DMS79 (cell line): ENCODE results near the gene DARS2.
"Not testable (repeated sequence)": the region's sequence is repeated elsewhere in the genome, so short reads cannot be mapped to it uniquely, and the experiment has no call there.

ENCODE experiments used
- DNase-seq: peaks from one replicate; lab custom pipeline; 2025; lab: John Stamatoyannopoulos, UW

The DARS2 gene

GRCh38 chr1:173824315-173825081 lies at the start of gene DARS2, which contains the start of gene CENPL:
Gene DARS2 (plus strand): TSS chr1:173824673. CDS start chr1:173825230, 557 bp downstream.
Gene CENPL (minus strand): TSS chr1:173824883. CDS start chr1:173811299, 13,584 bp downstream.
- DNase-seq, result peak; percentile 98

- no peak for DNase-seq
These were observed 48.8 kb upstream of the DARS2 start for GRCh38 chr1:173775578-173776226.

GRCh38 chr1:173779936-173780335 lies 44.5 kb upstream of the DARS2 start:
- DNase-seq, result no peak

GRCh38 chr1:173784997-173785396 lies 39.5 kb upstream of the DARS2 start:
- DNase-seq, result no peak

GRCh38 chr1:173789841-173790240 lies 34.6 kb upstream of the DARS2 start:
- DNase-seq, result no peak

- no peak for DNase-seq
These were observed 26.4 kb upstream of the DARS2 start for GRCh38 chr1:173798078-173798477.

GRCh38 chr1:173799995-173800394 lies 24.5 kb upstream of the DARS2 start:
- DNase-seq, result not testable (repeated sequence)

GRCh38 chr1:173802961-173803360 lies 21.5 kb upstream of the DARS2 start:
- no peak for DNase-seq

- not testable (repeated sequence) for DNase-seq
These were observed 10.8 kb upstream of the DARS2 start for GRCh38 chr1:173813654-173814053.

GRCh38 chr1:173818459-173818858 lies 6.0 kb upstream of the DARS2 start:
- DNase-seq, result no peak

- DNase-seq, result no peak
These were observed 2.8 kb upstream of the DARS2 start for GRCh38 chr1:173821680-173822079.

GRCh38 chr1:173823781-173824314 lies 625 bp upstream of the DARS2 start:
- peak; percentile 72 for DNase-seq

- DNase-seq, result no peak
These were observed 3.1 kb downstream of the DARS2 start for GRCh38 chr1:173827611-173828010.

- DNase-seq, result no peak
These were observed 8.3 kb downstream of the DARS2 start for GRCh38 chr1:173832748-173833147.

GRCh38 chr1:173852105-173852504 lies 27.6 kb downstream of the DARS2 start:
- DNase-seq, result no peak

- DNase-seq, result no peak
These were observed 28.6 kb downstream of the DARS2 start for GRCh38 chr1:173853074-173853473.

- DNase-seq, result no peak
These were observed 31.5 kb downstream of the DARS2 start for GRCh38 chr1:173856014-173856413.

- no peak for DNase-seq
These were observed 32.4 kb downstream of the DARS2 start for GRCh38 chr1:173856903-173857302.

- DNase-seq, result no peak
These were observed 33.0 kb downstream of the DARS2 start for GRCh38 chr1:173857363-173857917.

- DNase-seq, result not testable (repeated sequence)
These were observed 35.1 kb downstream of the DARS2 start for GRCh38 chr1:173859547-173859946.

- no peak for DNase-seq
These were observed 35.6 kb downstream of the DARS2 start for GRCh38 chr1:173860065-173860464.

GRCh38 chr1:173861731-173862145 lies 37.3 kb downstream of the DARS2 start:
- DNase-seq, result no peak
